ENCODE data around the gene CFAP65. TPM values are rescaled to one million over a fixed set of nuclear protein-coding genes. Genes with fewer than 3 reads are reported as not detected.
A peak's percentile ranks its signal among the peaks of the same experiment; 100 is the strongest.

Gene CFAP65
- total and polyA plus RNA-seq, 4 donors: 0.79 to 9.0 (median 5.1) TPM

DNA sequence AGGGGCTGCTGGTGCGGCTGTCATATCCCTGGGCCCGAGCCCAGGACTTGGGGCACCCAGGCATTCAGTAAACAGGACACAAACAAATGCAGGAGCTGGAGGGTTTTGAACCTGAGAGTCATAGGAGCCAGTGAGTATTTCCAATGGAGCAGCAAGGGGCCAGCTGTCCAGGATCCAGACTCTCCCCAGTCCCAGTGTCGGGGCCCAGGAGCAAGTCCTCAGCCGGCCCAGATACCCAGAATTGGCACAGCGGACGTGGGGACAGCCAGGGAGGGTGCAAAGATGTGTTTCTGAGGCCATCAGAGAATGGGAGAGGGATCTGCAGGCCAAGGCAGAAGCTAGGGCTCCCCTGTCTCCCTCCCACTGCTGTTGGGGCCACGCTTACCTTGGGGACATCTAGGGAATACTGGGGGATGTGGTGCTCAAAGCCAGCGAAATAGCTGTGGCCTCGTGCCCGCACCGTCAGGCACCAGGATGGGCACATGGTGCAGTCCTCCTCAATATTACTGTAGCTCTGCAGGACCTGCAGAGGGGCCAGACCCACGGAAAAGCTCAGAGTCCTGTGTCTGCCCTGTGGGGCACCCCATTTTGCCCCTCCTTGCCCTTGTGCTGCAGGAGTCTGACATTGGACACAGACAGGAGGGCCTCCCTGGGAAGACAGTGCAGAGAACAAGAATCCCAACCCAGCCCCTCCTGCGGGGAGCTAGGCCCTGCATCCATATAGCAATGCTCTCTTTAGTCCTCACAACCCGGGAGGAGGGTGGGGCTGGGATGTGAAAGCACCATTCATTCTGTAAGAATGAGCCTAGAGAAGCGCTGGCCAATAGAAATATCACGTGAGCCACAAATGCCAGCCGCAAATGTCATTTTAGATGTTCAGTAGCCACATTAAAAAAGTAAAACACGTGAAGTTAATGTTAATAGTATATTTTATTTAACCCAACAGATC is 15.4 kb downstream of the CFAP65 start:
- 90% methylated on average over 9 of the region's 18 CpGs for WGBS (ENCODE audit: insufficient coverage)
- H3K9me3 ChIP-seq (ENCODE audit: control insufficient read depth, insufficient read depth, low read length): no peaks in the 10 kb centered on the region
- H3K4me1 ChIP-seq (ENCODE audit: control insufficient read depth, insufficient read depth, low read length): peaks cover 21% of the 10 kb centered on the region
- H3K27me3 ChIP-seq (ENCODE audit: control insufficient read depth, insufficient read depth, low read length): no peaks in the 10 kb centered on the region
- no peak overlapping the region for H3K27ac ChIP-seq (ENCODE audit: low read depth, low read length)
- peak in 2 of 6 donors; percentile 34 to 61 for DNase-seq (ENCODE audit: low read depth in 4 of 6, low spot score in 6 of 6)
- peaks cover 18% of the 10 kb centered on the region for H3K36me3 ChIP-seq (ENCODE audit: control insufficient read depth, insufficient read depth, low read length)
- H3K4me3 ChIP-seq (ENCODE audit: low read depth, low read length): no peak overlapping the region

- H3K27me3 ChIP-seq (ENCODE audit: control insufficient read depth, insufficient read depth, low read length): peaks cover 4% of the 10 kb centered on the region
- H3K4me1 ChIP-seq (ENCODE audit: control insufficient read depth, insufficient read depth, low read length): peaks cover 28% of the 10 kb centered on the region
- H3K36me3 ChIP-seq (ENCODE audit: control insufficient read depth, insufficient read depth, low read length): peaks cover 15% of the 10 kb centered on the region
- WGBS (ENCODE audit: insufficient coverage): 78% methylated on average over 6 of the region's 11 CpGs
- no peak overlapping the region for H3K27ac ChIP-seq (ENCODE audit: low read depth, low read length)
- H3K9me3 ChIP-seq (ENCODE audit: control insufficient read depth, insufficient read depth, low read length): no peaks in the 10 kb centered on the region
- no peak for DNase-seq (ENCODE audit: low read depth in 4 of 6, low spot score in 6 of 6)
- no peak overlapping the region for H3K4me3 ChIP-seq (ENCODE audit: low read depth, low read length)
Measured at GRCh38 chr2:219024059-219024458, 17.3 kb downstream of the CFAP65 start.

GRCh38 chr2:219023045-219023605 is 18.2 kb downstream of the CFAP65 start:
- WGBS (ENCODE audit: insufficient coverage): 74% methylated on average over 12 of the region's 12 CpGs
- no peak overlapping the region for H3K4me3 ChIP-seq (ENCODE audit: low read depth, low read length)
- peaks cover 4% of the 10 kb centered on the region for H3K27me3 ChIP-seq (ENCODE audit: control insufficient read depth, insufficient read depth, low read length)
- no peaks in the 10 kb centered on the region for H3K9me3 ChIP-seq (ENCODE audit: control insufficient read depth, insufficient read depth, low read length)
- H3K36me3 ChIP-seq (ENCODE audit: control insufficient read depth, insufficient read depth, low read length): peaks cover 13% of the 10 kb centered on the region
- no peak overlapping the region for H3K27ac ChIP-seq (ENCODE audit: low read depth, low read length)
- H3K4me1 ChIP-seq (ENCODE audit: control insufficient read depth, insufficient read depth, low read length): peaks cover 37% of the 10 kb centered on the region
- no peak for DNase-seq (ENCODE audit: low read depth in 4 of 6, low spot score in 6 of 6)

DNA sequence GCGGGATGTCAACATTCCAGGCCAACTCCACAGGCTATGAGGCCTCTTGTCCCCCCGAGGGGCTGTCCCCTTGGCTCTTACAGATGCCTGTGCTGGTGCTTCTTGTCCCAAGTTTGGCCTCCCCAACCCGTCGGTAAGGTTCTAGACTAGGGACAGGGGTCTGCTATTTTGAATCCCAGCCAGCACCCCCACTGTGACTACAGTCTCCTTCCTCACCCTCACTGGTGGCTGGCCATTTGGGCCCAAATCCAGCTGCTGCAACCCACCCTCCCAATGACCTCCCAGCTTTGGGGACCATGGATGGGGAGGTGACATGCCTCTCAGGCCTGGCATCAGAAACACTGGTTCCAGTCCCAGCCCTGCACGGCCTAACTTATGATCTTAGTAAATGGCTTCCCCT is 18.7 kb downstream of the CFAP65 start:
- Histone ChIP-seq H3K4me3 (ENCODE audit: low read depth, low read length) (no peak overlapping the region), H3K4me1 (ENCODE audit: control insufficient read depth, insufficient read depth, low read length) (peaks cover 42% of the 10 kb centered on the region), H3K9me3 (ENCODE audit: control insufficient read depth, insufficient read depth, low read length) (no peaks in the 10 kb centered on the region), H3K27ac (ENCODE audit: low read depth, low read length) (no peak overlapping the region), H3K27me3 (ENCODE audit: control insufficient read depth, insufficient read depth, low read length) (peaks cover 4% of the 10 kb centered on the region), H3K36me3 (ENCODE audit: control insufficient read depth, insufficient read depth, low read length) (peaks cover 13% of the 10 kb centered on the region)
- DNase-seq (ENCODE audit: low read depth in 4 of 6, low spot score in 6 of 6): no peak
- 78% methylated on average over 4 of the region's 5 CpGs for WGBS (ENCODE audit: insufficient coverage)

GRCh38 chr2:219022041-219022440 is 19.3 kb downstream of the CFAP65 start:
- WGBS (ENCODE audit: insufficient coverage): 91% methylated on average over 10 of the region's 12 CpGs
- peaks cover 4% of the 10 kb centered on the region for H3K27me3 ChIP-seq (ENCODE audit: control insufficient read depth, insufficient read depth, low read length)

DNA sequence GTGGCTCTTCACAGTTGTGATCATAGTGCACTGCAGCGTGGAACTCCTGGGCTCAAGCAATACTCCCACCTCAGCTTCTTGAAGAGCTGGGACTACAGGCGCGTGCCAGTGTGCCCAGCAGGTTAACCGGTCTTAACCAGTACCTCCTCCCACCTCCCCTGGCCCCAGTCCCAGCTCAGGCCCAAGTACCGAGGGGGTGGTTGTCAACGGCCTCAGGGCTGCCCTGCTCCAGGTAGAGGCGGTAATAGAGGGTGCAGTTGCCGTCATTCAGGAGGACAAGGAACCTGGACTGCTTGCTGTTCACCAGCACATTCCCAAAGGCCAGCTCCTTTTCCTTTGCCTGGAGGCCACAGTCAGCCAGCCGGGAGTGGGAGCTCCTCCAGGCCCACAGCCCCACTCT is 19.7 kb downstream of the CFAP65 start:
- H3K4me3 ChIP-seq (ENCODE audit: low read depth, low read length): no peak overlapping the region
- H3K9me3 ChIP-seq (ENCODE audit: control insufficient read depth, insufficient read depth, low read length): no peaks in the 10 kb centered on the region
- peaks cover 45% of the 10 kb centered on the region for H3K4me1 ChIP-seq (ENCODE audit: control insufficient read depth, insufficient read depth, low read length)
- peaks cover 4% of the 10 kb centered on the region for H3K27me3 ChIP-seq (ENCODE audit: control insufficient read depth, insufficient read depth, low read length)
- H3K27ac ChIP-seq (ENCODE audit: low read depth, low read length): no peak overlapping the region
- no peak for DNase-seq (ENCODE audit: low read depth in 4 of 6, low spot score in 6 of 6)
- H3K36me3 ChIP-seq (ENCODE audit: control insufficient read depth, insufficient read depth, low read length): peaks cover 8% of the 10 kb centered on the region
- 89% methylated on average over 7 of the region's 9 CpGs for WGBS (ENCODE audit: insufficient coverage)

More at GRCh38 chr2:219022041-219022440, 19.3 kb downstream of the CFAP65 start:
- H3K4me1 ChIP-seq (ENCODE audit: control insufficient read depth, insufficient read depth, low read length): peaks cover 45% of the 10 kb centered on the region
- H3K9me3 ChIP-seq (ENCODE audit: control insufficient read depth, insufficient read depth, low read length): no peaks in the 10 kb centered on the region
- H3K27ac ChIP-seq (ENCODE audit: low read depth, low read length): no peak overlapping the region
- DNase-seq (ENCODE audit: low read depth in 4 of 6, low spot score in 6 of 6): no peak
- no peak overlapping the region for H3K4me3 ChIP-seq (ENCODE audit: low read depth, low read length)
- peaks cover 10% of the 10 kb centered on the region for H3K36me3 ChIP-seq (ENCODE audit: control insufficient read depth, insufficient read depth, low read length)

GRCh38 chr2:219020604-219021365 is 20.5 kb downstream of the CFAP65 start:
- Histone ChIP-seq H3K27me3 (ENCODE audit: control insufficient read depth, insufficient read depth, low read length) (peaks cover 4% of the 10 kb centered on the region), H3K27ac (ENCODE audit: low read depth, low read length) (no peak overlapping the region), H3K4me1 (ENCODE audit: control insufficient read depth, insufficient read depth, low read length) (peaks cover 41% of the 10 kb centered on the region), H3K9me3 (ENCODE audit: control insufficient read depth, insufficient read depth, low read length) (no peaks in the 10 kb centered on the region), H3K36me3 (ENCODE audit: control insufficient read depth, insufficient read depth, low read length) (peaks cover 6% of the 10 kb centered on the region), H3K4me3 (ENCODE audit: low read depth, low read length) (no peak overlapping the region)
- DNase-seq (ENCODE audit: low read depth in 4 of 6, low spot score in 6 of 6): peak in 1 of 6 donors; percentile 25
- 66% methylated on average over 6 of the region's 11 CpGs for WGBS (ENCODE audit: insufficient coverage)

- 76% methylated on average over 6 of the region's 6 CpGs for WGBS (ENCODE audit: insufficient coverage)
- no peak for DNase-seq (ENCODE audit: low read depth in 4 of 6, low spot score in 6 of 6)
Measured at GRCh38 chr2:219019436-219019835, 21.9 kb downstream of the CFAP65 start.

DNA sequence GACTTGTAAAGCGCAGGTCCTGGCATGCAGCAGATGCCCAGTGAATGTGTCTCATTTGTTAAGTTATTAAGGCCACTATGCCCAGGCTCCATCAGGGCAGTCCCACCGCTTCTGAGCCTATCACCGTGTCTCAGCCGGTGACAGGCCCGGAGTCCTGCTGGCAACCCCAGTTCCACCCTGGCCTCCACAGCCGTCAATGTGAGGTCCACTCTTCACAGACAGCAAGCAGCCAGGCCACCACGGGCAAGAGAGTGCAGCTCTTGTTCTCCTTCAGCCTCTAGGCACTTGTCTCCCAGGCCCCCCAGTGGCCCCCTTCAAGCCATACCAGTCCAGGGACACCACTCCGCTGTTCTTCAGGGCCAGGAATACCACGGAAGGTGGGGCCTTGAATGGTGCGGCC is 22.6 kb downstream of the CFAP65 start:
- 82% methylated on average over 9 of the region's 10 CpGs for WGBS (ENCODE audit: insufficient coverage)
- Histone ChIP-seq H3K9me3 (ENCODE audit: control insufficient read depth, insufficient read depth, low read length) (no peaks in the 10 kb centered on the region), H3K36me3 (ENCODE audit: control insufficient read depth, insufficient read depth, low read length) (peaks cover 3% of the 10 kb centered on the region), H3K27ac (ENCODE audit: low read depth, low read length) (no peak overlapping the region), H3K27me3 (ENCODE audit: control insufficient read depth, insufficient read depth, low read length) (peaks cover 10% of the 10 kb centered on the region), H3K4me3 (ENCODE audit: low read depth, low read length) (no peak overlapping the region), H3K4me1 (ENCODE audit: control insufficient read depth, insufficient read depth, low read length) (peaks cover 31% of the 10 kb centered on the region)
- DNase-seq (ENCODE audit: low read depth in 4 of 6, low spot score in 6 of 6): no peak

More at GRCh38 chr2:219019436-219019835, 21.9 kb downstream of the CFAP65 start:
- no peak overlapping the region for H3K4me3 ChIP-seq (ENCODE audit: low read depth, low read length)
- peaks cover 31% of the 10 kb centered on the region for H3K4me1 ChIP-seq (ENCODE audit: control insufficient read depth, insufficient read depth, low read length)
- H3K36me3 ChIP-seq (ENCODE audit: control insufficient read depth, insufficient read depth, low read length): peaks cover 3% of the 10 kb centered on the region
- no peaks in the 10 kb centered on the region for H3K9me3 ChIP-seq (ENCODE audit: control insufficient read depth, insufficient read depth, low read length)
- no peak overlapping the region for H3K27ac ChIP-seq (ENCODE audit: low read depth, low read length)
- peaks cover 5% of the 10 kb centered on the region for H3K27me3 ChIP-seq (ENCODE audit: control insufficient read depth, insufficient read depth, low read length)

Measured in spinal cord (tissue), 10 donors.